SK-N-SH (cell line): ENCODE results near the gene LRRC8C. TPM values are rescaled to one million over a fixed set of nuclear protein-coding genes. Genes with fewer than 3 reads are reported as not detected.

Experiments used
- CTCF ChIA-PET: fragments of 300-600, 350-600 bp; formaldehyde crosslinking; extraction: SDS; loops from one replicate; lab custom pipeline; 2021; lab: Yijun Ruan, JAX
- POLR2A ChIA-PET: fragments of 350-600 bp; sonication (Branson Sonifier 250); formaldehyde crosslinking; extraction: SDS; loops from one replicate; lab custom pipeline; 2020; ENCODE audit warnings: antibody characterized with exemption, inconsistent platforms; lab: Yijun Ruan, JAX
- DNase-seq: peaks from one replicate; pipeline ENCODE4 v3.0.0; 2012
- H2AFZ ChIP-seq: fragments of 200-600 bp; sonication (generic); 2 replicates; pipeline ENCODE4 v1.8.1; 2016; ENCODE audit warnings: antibody characterized with exemption, mild to moderate bottlenecking, low read depth
- H3F3A ChIP-seq: fragments of 200-600 bp; sonication (generic); replicated peaks from 2 replicates; pipeline ENCODE3; 2016; ENCODE audit warnings: antibody characterized with exemption, mild to moderate bottlenecking; ENCODE audit not compliant: insufficient read depth
- H3K27ac ChIP-seq, 2 experiments: fragments of 200-500 bp in 1 of 2; fragments of 200-600 bp in 1 of 2; sonication (Bioruptor generic) in 1 of 2; sonication (generic), shearing (Covaris generic) in 1 of 2; 2 replicates each; pipeline versions ENCODE4 v1.5.1 to v1.6.1; 2014 to 2016; ENCODE audit warnings: low read depth in 2 of 2, inconsistent platforms in 1 of 2, low read length in 1 of 2, mild to moderate bottlenecking in 1 of 2, mixed read lengths in 1 of 2
- H3K27me3 ChIP-seq: fragments of 200-600 bp; sonication (generic), shearing (Covaris generic); 2 replicates; pipeline ENCODE4 v1.6.1; 2016; ENCODE audit warnings: mixed run types; ENCODE audit not compliant: insufficient read depth
- H3K36me3 ChIP-seq, 2 experiments: fragments of 200-500 bp in 1 of 2; fragments of 200-600 bp in 1 of 2; sonication (Bioruptor generic) in 1 of 2; sonication (generic) in 1 of 2; replicated peaks in 1 of 2; 2 replicates each; pipeline versions ENCODE3 to v1.5.1; 2014 to 2016; ENCODE audit warnings: low read length in 1 of 2, mild to moderate bottlenecking in 1 of 2; ENCODE audit not compliant: insufficient read depth in 2 of 2, control insufficient read depth in 1 of 2
- H3K4me1 ChIP-seq, 2 experiments: fragments of 200-500 bp in 1 of 2; fragments of 200-600 bp in 1 of 2; sonication (Bioruptor generic) in 1 of 2; sonication (generic), shearing (Covaris generic) in 1 of 2; 2 replicates each; pipeline versions ENCODE4 v1.5.1 to v1.6.1; 2014 to 2016; ENCODE audit warnings: low read depth in 1 of 2, low read length in 1 of 2, mixed run types in 1 of 2; ENCODE audit not compliant: insufficient read depth in 2 of 2, control insufficient read depth in 1 of 2
- H3K4me2 ChIP-seq: fragments of 200-600 bp; sonication (generic), shearing (Covaris generic); 2 replicates; pipeline ENCODE4 v1.6.1; 2017; ENCODE audit warnings: mixed run types
- H3K4me3 ChIP-seq, 2 experiments: fragments of 200-500 bp in 1 of 2; fragments of 200-600 bp in 1 of 2; sonication (Bioruptor generic) in 1 of 2; sonication (generic), shearing (Covaris generic) in 1 of 2; 2 replicates each; pipeline versions ENCODE4 v1.5.1 to v1.8.1; 2014 to 2016; ENCODE audit warnings: low read depth in 2 of 2, inconsistent platforms in 1 of 2, low read length in 1 of 2, mild to moderate bottlenecking in 1 of 2, mixed read lengths in 1 of 2, moderate library complexity in 1 of 2
- H3K79me2 ChIP-seq: fragments of 200-600 bp; sonication (generic); 2 replicates; pipeline ENCODE4 v1.8.1; 2017; ENCODE audit warnings: mild to moderate bottlenecking; ENCODE audit not compliant: insufficient read depth
- H3K9ac ChIP-seq: fragments of 200-600 bp; sonication (generic); 2 replicates; pipeline ENCODE4 v1.6.1; 2017; ENCODE audit warnings: mixed run types
- H3K9me2 ChIP-seq: fragments of 200-600 bp; sonication (generic); 2 replicates; pipeline ENCODE4 v1.6.1; 2017; ENCODE audit warnings: mixed run types
- H3K9me3 ChIP-seq: fragments of 200-600 bp; sonication (generic); 2 replicates; pipeline ENCODE4 v1.6.1; 2017; ENCODE audit warnings: mixed run types, mild to moderate bottlenecking, moderate library complexity
- H4K20me1 ChIP-seq: fragments of 200-600 bp; sonication (generic); 2 replicates; pipeline ENCODE4 v1.6.1; 2017; ENCODE audit warnings: mild to moderate bottlenecking, mixed run types; ENCODE audit not compliant: insufficient read depth
- ELF1 ChIP-seq: IDR thresholded peaks from 2 replicates; pipeline ENCODE4 v1.4.0; 2012
- FOSL2 ChIP-seq: IDR thresholded peaks from 2 replicates; pipeline ENCODE4 v1.4.0; 2012; ENCODE audit warnings: low read depth, mild to moderate bottlenecking, moderate library complexity, borderline replicate concordance
- GATA2 ChIP-seq: sonication (generic); formaldehyde crosslinking; IDR thresholded peaks from 2 replicates; pipeline ENCODE4 v1.5.0; 2020; ENCODE audit warnings: mild to moderate bottlenecking, missing genetic modification reagents
- JUND ChIP-seq: IDR thresholded peaks from 2 replicates; pipeline ENCODE4 v1.4.0; 2012
- NRF1 ChIP-seq: IDR thresholded peaks from 2 replicates; pipeline ENCODE4 v1.6.1; 2012; ENCODE audit warnings: low read depth, mild to moderate bottlenecking, low read length
- PBX3 ChIP-seq: IDR thresholded peaks from 2 replicates; pipeline ENCODE4; 2012
- REST ChIP-seq: IDR thresholded peaks from 2 replicates; pipeline ENCODE4 v1.6.1; 2012; ENCODE audit warnings: mild to moderate bottlenecking, low read depth, low read length, moderate library complexity
- RFX5 ChIP-seq: IDR thresholded peaks from 2 replicates; pipeline ENCODE4 v1.6.1; 2012; ENCODE audit warnings: mild to moderate bottlenecking, improper control_type of control experiment, low read length
- TAF1 ChIP-seq: IDR thresholded peaks from 2 replicates; pipeline ENCODE4 v1.6.1; 2012; ENCODE audit warnings: low read depth, mild to moderate bottlenecking, low read length, moderate library complexity, borderline replicate concordance
- YY1 ChIP-seq: IDR thresholded peaks from 2 replicates; pipeline ENCODE4 v1.4.0; 2012; ENCODE audit warnings: low read depth, mild to moderate bottlenecking
- WGBS: methylation state at CpG from one replicate; pipeline ENCODE4 v1.1.6; 2017; ENCODE audit warnings: low lambda C conversion rate; 5-methylcytosine and 5-hydroxymethylcytosine counted together
- polyA plus RNA-seq, 3 experiments: library from polyadenylated mRNA; depleted of rRNA; stranded (reverse); fragments of >200 nt; gene quantifications; 2 replicates each; pipeline ENCODE4 v1.2.3, GENCODE V29; 2012
- TF ChIP-seq, protein P1 (sequence below): IDR thresholded peaks from 2 replicates; pipeline ENCODE4 v1.4.0; 2012; ENCODE audit warnings: low read depth
- TF ChIP-seq, protein P2 (sequence below): fragments of 150-350 bp; IDR thresholded peaks from 2 replicates; pipeline ENCODE4 v1.6.1; 2016; ENCODE audit warnings: mild to moderate bottlenecking, low read depth, low read length

LRRC8C gene
- polyA plus RNA-seq, 1 of the 3 experiments (the other 2 are of a cell fraction), result 4.2 TPM

GRCh38 chr1:89624314-89624713 lies 8.6 kb upstream of the LRRC8C start:
- no peak for DNase-seq
- Histone ChIP-seq H3K27ac (no peak overlapping the region), H3K27me3 (no peaks in the 10 kb centered on the region), H3K9me2 (no peaks in the 10 kb centered on the region), H3K79me2 (no peaks in the 10 kb centered on the region), H3K36me3 (no peaks in the 10 kb centered on the region), H3K9ac (no peak overlapping the region), H3F3A (no peaks in the 10 kb centered on the region), H3K9me3 (no peaks in the 10 kb centered on the region), H3K4me1 (no peaks in the 10 kb centered on the region; a peak in 2 of 4 replicates), H4K20me1 (no peaks in the 10 kb centered on the region), H2AFZ (no peak overlapping the region), H3K4me3 (no peak overlapping the region), H3K4me2 (no peak overlapping the region)
- ChIA-PET CTCF (interaction anchor here (0.7 to 5.7 kb wide), 5 partner anchors 10 to 252 kb away, joined by 3 to 37 read pairs (median 12); no protein-coding TSS in a partner anchor), POLR2A (interaction anchor here (1.1 kb wide), 1 partner anchor 138 kb away, joined by 3 read pairs; no protein-coding TSS in a partner anchor)
- TF ChIP-seq RFX5, result no peak
- TF ChIP-seq NRF1, result no peak
- no peak for TF ChIP-seq YY1
- TF ChIP-seq, protein P1, sequence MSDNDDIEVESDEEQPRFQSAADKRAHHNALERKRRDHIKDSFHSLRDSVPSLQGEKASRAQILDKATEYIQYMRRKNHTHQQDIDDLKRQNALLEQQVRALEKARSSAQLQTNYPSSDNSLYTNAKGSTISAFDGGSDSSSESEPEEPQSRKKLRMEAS, result no peak
- TF ChIP-seq REST, result no peak
- no peak for TF ChIP-seq PBX3
- TF ChIP-seq, protein P2, sequence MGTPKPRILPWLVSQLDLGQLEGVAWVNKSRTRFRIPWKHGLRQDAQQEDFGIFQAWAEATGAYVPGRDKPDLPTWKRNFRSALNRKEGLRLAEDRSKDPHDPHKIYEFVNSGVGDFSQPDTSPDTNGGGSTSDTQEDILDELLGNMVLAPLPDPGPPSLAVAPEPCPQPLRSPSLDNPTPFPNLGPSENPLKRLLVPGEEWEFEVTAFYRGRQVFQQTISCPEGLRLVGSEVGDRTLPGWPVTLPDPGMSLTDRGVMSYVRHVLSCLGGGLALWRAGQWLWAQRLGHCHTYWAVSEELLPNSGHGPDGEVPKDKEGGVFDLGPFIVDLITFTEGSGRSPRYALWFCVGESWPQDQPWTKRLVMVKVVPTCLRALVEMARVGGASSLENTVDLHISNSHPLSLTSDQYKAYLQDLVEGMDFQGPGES, result no peak
- TF ChIP-seq TAF1, result no peak
- no peak for TF ChIP-seq FOSL2
- TF ChIP-seq GATA2 (CRISPR knock-in tag), result no peak
- TF ChIP-seq JUND, result no peak
- TF ChIP-seq ELF1, result no peak
- 93% methylated on average over 1 of the region's 1 CpG for WGBS
